Endodermal cell (in vitro differentiated cells): ENCODE data around the gene RXRA. TPM values are rescaled to one million over a fixed set of nuclear protein-coding genes. Genes with fewer than 3 reads are reported as not detected.

ENCODE experiments used
- DNase-seq: peaks from one replicate; pipeline ENCODE4 v3.0.0-alpha.2; 2017
- H3K27ac ChIP-seq: 2 replicates; pipeline ENCODE4 v1.5.1; 2013; ENCODE audit warnings: mild to moderate bottlenecking, low read depth, low read length, moderate library complexity
- H3K27me3 ChIP-seq: 2 replicates; pipeline ENCODE4 v1.6.1; 2013; ENCODE audit warnings: mild to moderate bottlenecking, low read length, moderate library complexity; ENCODE audit not compliant: insufficient read depth, control insufficient read depth, poor library complexity, severe bottlenecking
- H3K36me3 ChIP-seq: 2 replicates; pipeline ENCODE4 v1.7.0; 2013; ENCODE audit warnings: mild to moderate bottlenecking, low read length, moderate library complexity; ENCODE audit not compliant: control insufficient read depth, insufficient read depth
- H3K4me1 ChIP-seq: one replicate; pipeline ENCODE4 v1.7.0; 2013; ENCODE audit warnings: low read length; ENCODE audit not compliant: control insufficient read depth, insufficient read depth
- H3K4me3 ChIP-seq: 2 replicates; pipeline ENCODE4 v1.5.1; 2013; ENCODE audit warnings: mild to moderate bottlenecking, low read length, moderate library complexity
- H3K9ac ChIP-seq: 2 replicates; pipeline ENCODE4 v1.6.1; 2013; ENCODE audit warnings: mild to moderate bottlenecking, low read length, moderate library complexity; ENCODE audit not compliant: poor library complexity, severe bottlenecking; ENCODE audit errors: extremely low read depth
- H3K9me3 ChIP-seq: 2 replicates; pipeline ENCODE4 v1.6.1; 2013; ENCODE audit warnings: mild to moderate bottlenecking, low read length, moderate library complexity; ENCODE audit not compliant: control insufficient read depth
- H3K27ac Mint-ChIP-seq: 2 replicates; pipeline ENCODE4 v1.8.0; 2020; ENCODE audit warnings: mixed read lengths
- H3K27me3 Mint-ChIP-seq: 2 replicates; pipeline ENCODE4 v1.8.0; 2021; ENCODE audit warnings: mild to moderate bottlenecking, mixed read lengths; ENCODE audit not compliant: insufficient read depth
- H3K36me3 Mint-ChIP-seq: 2 replicates; pipeline ENCODE4 v1.8.0; 2020; ENCODE audit warnings: low read depth, mixed read lengths
- H3K4me1 Mint-ChIP-seq: 2 replicates; pipeline ENCODE4 v1.8.0; 2020; ENCODE audit warnings: mixed read lengths
- H3K4me3 Mint-ChIP-seq: 2 replicates; pipeline ENCODE4 v1.8.0; 2020; ENCODE audit warnings: mild to moderate bottlenecking, moderate library complexity, mixed read lengths
- H3K9me3 Mint-ChIP-seq: 2 replicates; pipeline ENCODE4 v1.8.0; 2020; ENCODE audit warnings: mild to moderate bottlenecking, mixed read lengths
- CTCF ChIP-seq: fragments of 200-600 bp; sonication (generic); conservative IDR thresholded peaks from 2 replicates; pipeline ENCODE4 v1.5.0; 2021; ENCODE audit warnings: antibody characterized with exemption, mild to moderate bottlenecking
- WGBS, 2 experiments: methylation state at CpG; one replicate each; pipeline versions ENCODE4 v1.1.5 to v1.1.7; 2013; ENCODE audit warnings: missing lambda C conversion rate in 2 of 2, mixed read lengths in 1 of 2; ENCODE audit not compliant: insufficient coverage in 1 of 2, insufficient read length in 1 of 2; 5-methylcytosine and 5-hydroxymethylcytosine counted together
- total RNA-seq, 2 donors: library from RNA; stranded (reverse); fragmentation: NEBNext Ultra II Directional in 1 of 2; extraction: Animal tissue kit (Norgen Biotek cat#: 25700) in 1 of 2; gene quantifications; 2 replicates in 1 of 2; 3 replicates in 1 of 2; pipeline ENCODE4 v1.2.1, GENCODE V29; 2021

RXRA gene
- total RNA-seq, 2 donors from 2014 or later = 58.3 to 70.6 TPM

DNA sequence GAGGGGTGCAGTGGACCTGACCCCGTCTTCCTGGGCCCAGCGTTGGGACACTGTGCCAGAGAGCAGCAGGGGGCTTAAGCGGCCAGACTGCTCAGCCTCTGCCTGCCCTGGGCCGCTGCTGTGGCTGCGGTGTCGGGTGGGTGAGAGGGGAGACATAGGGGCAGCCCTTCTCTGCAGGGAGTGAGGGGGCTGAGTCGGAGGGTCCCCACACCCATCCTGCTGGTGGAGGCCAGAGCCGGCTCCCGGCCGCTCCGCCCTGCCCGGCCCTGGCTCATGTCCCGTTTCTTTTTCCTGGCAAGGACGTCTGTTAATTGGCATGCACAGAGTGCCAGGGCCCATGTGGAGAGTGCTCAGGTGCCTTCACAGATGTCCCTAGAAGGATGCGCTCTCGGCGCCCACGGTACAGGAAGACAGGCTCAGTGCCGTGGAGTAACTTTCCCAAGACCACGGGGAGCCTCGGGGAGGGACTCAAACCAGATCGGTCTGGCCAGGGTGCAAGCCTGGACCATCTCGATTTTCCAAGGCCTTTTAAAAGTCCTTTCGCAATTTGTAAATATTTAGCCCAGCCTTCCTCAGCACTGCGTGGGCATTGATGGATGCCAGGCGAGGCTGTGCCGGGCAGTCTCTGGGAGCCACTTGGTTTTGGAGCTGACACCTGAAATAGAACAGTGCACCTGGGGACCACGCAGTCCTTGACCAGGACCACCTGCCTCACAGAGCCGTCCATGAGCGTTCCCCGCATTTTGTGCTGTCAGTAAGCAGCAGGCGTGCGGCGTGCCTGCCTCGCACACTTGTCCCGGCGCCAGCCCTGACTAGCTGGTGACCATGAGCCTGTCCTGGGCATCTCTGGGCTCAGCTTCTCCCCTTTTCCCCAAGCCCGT lies 60.9 kb downstream of the RXRA start:
- peaks cover 4% of the 10 kb centered on the region for H3K4me1 Mint-ChIP-seq
- peaks cover 1% of the 10 kb centered on the region for H3K36me3 Mint-ChIP-seq
- H3K27me3 ChIP-seq = no peaks in the 10 kb centered on the region
- H3K36me3 ChIP-seq = no peaks in the 10 kb centered on the region
- no peak overlapping the region for H3K27ac Mint-ChIP-seq
- WGBS, 2 experiments = 93 to 98% methylated on average over 31 to 38 of the region's 38 CpGs
- no peak overlapping the region for H3K4me3 Mint-ChIP-seq
- no peak overlapping the region for H3K4me3 ChIP-seq
- H3K27ac ChIP-seq = peak overlapping the region; percentile 10
- H3K9me3 Mint-ChIP-seq = no peaks in the 10 kb centered on the region
- H3K9me3 ChIP-seq = no peaks in the 10 kb centered on the region
- H3K9ac ChIP-seq = no peak overlapping the region
- H3K27me3 Mint-ChIP-seq = no peaks in the 10 kb centered on the region
- no peak for DNase-seq
- no peak for TF ChIP-seq CTCF
- no peaks in the 10 kb centered on the region for H3K4me1 ChIP-seq

- no peaks in the 10 kb centered on the region for H3K9me3 ChIP-seq
- H3K36me3 Mint-ChIP-seq = peaks cover 1% of the 10 kb centered on the region
- no peak overlapping the region for H3K27ac ChIP-seq
- no peaks in the 10 kb centered on the region for H3K27me3 Mint-ChIP-seq
- no peak overlapping the region for H3K4me3 ChIP-seq
- no peaks in the 10 kb centered on the region for H3K4me1 ChIP-seq
- H3K9ac ChIP-seq = no peak overlapping the region
- no peaks in the 10 kb centered on the region for H3K27me3 ChIP-seq
- peak overlapping the region; percentile 76 for H3K27ac Mint-ChIP-seq
- H3K9me3 Mint-ChIP-seq = no peaks in the 10 kb centered on the region
- no peaks in the 10 kb centered on the region for H3K36me3 ChIP-seq
- H3K4me1 Mint-ChIP-seq = peaks cover 4% of the 10 kb centered on the region
- WGBS, 2 experiments = 93 to 97% methylated on average over 10 to 15 of the region's 15 CpGs
- no peak for TF ChIP-seq CTCF
- H3K4me3 Mint-ChIP-seq = no peak overlapping the region
- no peak for DNase-seq
These were observed 62.1 kb downstream of the RXRA start for GRCh38 chr9:134388289-134388808.

- H3K27me3 ChIP-seq = no peaks in the 10 kb centered on the region
- H3K27ac ChIP-seq = no peak overlapping the region
- Mint-ChIP-seq H3K27ac (peak overlapping the region; percentile 35), H3K4me3 (no peak overlapping the region), H3K9me3 (no peaks in the 10 kb centered on the region), H3K36me3 (peaks cover 1% of the 10 kb centered on the region), H3K4me1 (peaks cover 4% of the 10 kb centered on the region), H3K27me3 (no peaks in the 10 kb centered on the region)
- H3K36me3 ChIP-seq = no peaks in the 10 kb centered on the region
- no peak for TF ChIP-seq CTCF
- WGBS, 2 experiments = 88 to 90% methylated on average over 8 to 17 of the region's 17 CpGs
- H3K4me3 ChIP-seq = no peak overlapping the region
- H3K9ac ChIP-seq = no peak overlapping the region
- DNase-seq = no peak
- H3K9me3 ChIP-seq = no peaks in the 10 kb centered on the region
- H3K4me1 ChIP-seq = no peaks in the 10 kb centered on the region
These were observed 62.7 kb downstream of the RXRA start for GRCh38 chr9:134388976-134389375.
